Measurements from ENCODE around the gene AK5.

The AK5 gene, protein sequence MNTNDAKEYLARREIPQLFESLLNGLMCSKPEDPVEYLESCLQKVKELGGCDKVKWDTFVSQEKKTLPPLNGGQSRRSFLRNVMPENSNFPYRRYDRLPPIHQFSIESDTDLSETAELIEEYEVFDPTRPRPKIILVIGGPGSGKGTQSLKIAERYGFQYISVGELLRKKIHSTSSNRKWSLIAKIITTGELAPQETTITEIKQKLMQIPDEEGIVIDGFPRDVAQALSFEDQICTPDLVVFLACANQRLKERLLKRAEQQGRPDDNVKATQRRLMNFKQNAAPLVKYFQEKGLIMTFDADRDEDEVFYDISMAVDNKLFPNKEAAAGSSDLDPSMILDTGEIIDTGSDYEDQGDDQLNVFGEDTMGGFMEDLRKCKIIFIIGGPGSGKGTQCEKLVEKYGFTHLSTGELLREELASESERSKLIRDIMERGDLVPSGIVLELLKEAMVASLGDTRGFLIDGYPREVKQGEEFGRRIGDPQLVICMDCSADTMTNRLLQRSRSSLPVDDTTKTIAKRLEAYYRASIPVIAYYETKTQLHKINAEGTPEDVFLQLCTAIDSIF

DNA sequence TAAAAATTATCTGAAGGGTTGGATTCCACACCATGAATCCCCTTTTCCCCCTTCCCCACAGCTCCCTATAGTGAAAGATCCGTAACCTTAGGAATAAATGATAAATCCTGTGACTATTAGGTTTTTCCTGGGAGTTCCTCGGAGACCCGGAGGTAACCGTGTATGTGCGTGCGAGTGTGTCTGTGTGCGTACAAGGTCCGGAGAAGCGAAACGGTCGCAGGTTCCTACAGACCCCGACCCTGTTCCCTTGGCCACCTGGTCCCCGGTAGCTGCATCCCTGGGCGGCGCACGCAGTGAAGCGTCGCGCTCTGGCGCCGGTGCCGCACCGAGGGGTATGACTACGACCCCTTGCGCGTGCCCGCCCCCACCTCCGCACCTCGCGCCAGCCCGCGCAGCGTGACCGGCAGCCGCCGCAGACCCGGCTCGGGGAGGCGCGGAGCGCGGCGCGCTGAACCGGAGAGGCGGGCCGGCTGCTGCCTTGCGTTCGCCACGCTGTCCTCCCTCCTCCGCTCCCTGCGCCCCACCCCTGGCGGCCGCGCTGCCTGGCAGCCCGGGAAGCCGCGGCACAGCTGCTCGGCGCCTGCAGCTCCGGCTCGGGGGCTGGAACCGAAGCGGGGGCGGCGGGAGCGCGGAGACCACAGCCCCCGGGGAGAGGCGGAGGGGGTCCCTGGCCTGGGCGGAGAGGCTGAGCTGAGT is at the start of gene AK5:
TSS of gene AK5 (plus strand) at position 529 of the 696 bp plus-strand sequence. CDS start 295 bp downstream, outside the sequence.
- in situ Hi-C loops (cut with MboI; ENCODE audit: low sequenced_read_pairs), result no loop called here

DNA sequence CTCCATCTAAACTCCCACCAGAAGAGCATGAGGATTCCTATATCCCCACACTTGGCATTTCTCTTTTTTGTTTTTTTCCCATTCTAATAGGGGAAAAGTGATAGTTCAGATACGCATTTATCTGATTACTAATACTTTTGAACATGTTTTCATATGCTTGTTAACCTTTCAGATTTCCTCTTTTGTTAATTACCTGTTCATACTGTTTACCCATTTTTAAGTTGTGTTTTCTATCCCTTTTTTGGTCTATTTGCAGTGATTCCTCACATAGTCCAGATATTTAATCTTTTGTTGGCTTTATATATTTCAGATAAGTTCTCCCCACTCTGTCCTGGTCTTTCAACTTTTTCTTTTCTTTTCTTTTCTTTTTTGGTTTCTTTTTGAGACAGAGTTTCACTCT is 49.0 kb upstream of the AK5 start:
- in situ Hi-C loops (cut with MboI; ENCODE audit: low sequenced_read_pairs), result no loop called here

DNA sequence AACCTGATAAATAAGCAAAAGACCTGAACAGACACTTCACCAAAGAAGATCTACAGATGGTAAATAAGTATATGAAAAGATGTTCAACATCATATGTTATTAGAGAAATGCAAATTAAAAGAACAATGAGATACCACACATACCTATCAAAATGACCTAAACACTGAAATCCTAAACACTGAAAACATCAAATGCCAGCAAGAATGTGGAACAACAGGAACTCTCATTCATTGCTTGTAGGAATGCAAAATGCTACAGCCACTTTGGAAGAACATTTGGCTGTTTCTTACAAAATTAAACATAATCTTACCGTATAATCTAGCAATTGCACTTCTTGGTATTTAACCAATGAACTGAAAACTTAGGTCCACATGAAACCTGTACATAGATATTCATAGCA is 47.7 kb upstream of the AK5 start:
- in situ Hi-C loops (cut with MboI; ENCODE audit: low sequenced_read_pairs), result no loop called here

DNA sequence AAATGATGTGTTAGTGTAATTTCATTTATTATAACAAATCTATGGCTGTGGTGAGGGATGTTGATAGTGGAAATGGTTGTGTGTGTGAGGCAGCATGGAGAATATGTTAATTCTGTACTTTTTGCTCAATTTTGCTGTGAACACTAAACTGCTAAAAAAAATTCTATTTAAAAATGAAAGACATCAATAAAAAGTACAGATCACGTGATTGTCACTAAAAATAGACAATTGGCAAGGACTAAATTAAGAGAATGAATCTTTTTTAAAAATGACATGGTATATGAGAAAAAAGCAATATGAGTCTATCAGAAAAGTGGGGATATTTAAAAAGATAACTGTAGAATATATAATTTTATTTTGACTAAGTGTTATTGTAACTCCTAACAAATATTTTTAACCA is 46.9 kb upstream of the AK5 start:
- in situ Hi-C loops (cut with MboI; ENCODE audit: low sequenced_read_pairs), result no loop called here

DNA sequence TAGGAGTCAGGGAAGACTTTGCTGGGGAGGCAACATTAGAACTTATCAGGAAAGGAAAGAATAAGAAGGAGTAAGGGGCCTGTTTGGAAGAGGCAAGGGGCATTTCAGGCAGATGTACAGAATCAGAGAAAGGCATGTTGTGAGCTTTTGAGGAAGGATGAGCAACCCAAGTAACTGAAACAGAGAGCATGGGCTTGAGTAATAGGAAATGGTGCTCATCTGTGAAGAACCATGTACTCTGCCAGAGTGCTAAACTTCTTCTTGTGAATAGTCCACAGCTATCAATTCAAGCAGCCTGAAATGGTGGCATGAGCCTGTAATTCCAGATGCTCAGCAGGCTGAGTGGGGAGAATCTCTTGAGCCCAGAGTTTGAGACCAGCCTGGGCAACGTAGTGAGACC is 43.4 kb upstream of the AK5 start:
- in situ Hi-C loops (cut with MboI; ENCODE audit: low sequenced_read_pairs), result no loop called here

DNA sequence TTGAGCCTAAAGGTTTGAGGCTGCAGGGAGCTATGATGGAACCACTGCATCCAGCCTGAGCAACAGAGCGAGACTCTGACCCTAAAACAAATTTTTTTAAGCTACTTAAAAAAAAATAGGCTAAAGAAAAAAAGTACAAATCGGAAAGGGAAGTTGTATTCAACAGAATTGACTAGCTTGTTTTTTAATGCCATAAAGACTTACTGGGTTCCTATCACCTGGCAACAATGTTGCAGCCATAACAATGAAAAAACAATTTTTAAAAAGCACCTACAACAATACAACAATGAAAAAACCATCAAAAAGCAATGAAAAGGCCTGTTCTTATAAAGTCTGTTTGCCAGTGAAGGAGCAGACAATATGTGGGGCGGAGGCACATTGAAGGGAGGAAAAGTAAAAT is 42.5 kb upstream of the AK5 start:
- in situ Hi-C loops (cut with MboI; ENCODE audit: low sequenced_read_pairs), result no loop called here

DNA sequence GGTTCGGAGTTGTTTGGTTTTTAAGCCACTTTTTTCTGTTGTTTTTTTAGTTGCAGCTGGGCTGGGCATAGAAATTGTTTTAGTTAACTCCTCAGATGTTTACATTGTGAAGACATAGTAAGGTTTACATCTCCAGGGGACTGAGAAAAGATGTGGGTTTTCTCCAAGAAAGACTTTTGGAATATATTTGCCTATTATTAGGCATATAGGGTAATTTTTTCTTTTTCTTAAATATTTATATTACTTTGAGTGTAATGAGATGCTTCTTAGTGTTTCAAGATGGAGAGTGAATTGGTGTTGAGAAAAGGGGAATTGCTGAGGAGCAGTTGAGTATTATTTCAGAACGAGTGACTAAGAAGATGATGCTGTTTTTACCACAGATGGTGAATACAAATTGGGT is 36.0 kb upstream of the AK5 start:
- in situ Hi-C loops (cut with MboI; ENCODE audit: low sequenced_read_pairs), result no loop called here

DNA sequence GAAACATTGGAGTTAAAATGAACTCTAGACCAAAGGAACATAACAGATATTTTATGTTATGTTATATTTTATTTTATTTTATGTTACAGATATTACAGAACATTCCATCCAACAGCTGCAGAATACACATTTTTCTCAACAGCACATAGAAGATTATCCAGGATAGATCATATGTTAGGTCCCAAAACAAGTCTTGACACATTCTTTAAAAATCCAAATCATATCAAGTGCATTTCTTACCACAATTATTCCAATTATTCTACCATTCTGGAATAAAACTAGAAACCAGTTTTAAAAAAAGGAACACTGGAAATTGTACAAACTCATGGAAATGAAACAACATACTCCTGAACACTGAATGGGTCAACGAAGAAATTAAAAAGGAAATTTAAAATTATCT is 31.7 kb upstream of the AK5 start:
- in situ Hi-C loops (cut with MboI; ENCODE audit: low sequenced_read_pairs), result no loop called here

DNA sequence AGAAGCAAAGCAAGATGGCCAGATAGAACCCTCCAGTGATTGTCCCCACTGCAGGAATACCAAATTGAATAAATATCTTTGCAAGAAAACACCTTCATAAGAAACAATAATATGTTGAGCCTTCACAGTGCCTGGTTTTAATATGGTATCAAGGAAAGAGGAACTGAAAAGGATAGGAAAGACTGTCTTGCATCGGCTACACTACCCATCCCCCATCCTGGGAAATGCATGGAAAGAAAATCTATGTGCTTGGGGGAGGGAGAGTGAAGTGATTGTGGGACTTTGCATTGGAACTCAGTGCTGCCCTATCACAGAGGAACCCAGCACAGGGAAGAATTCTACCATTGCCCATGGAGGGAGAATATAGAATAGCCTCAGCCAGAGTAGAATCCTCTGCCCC is 28.6 kb upstream of the AK5 start:
- in situ Hi-C loops (cut with MboI; ENCODE audit: low sequenced_read_pairs), result no loop called here

DNA sequence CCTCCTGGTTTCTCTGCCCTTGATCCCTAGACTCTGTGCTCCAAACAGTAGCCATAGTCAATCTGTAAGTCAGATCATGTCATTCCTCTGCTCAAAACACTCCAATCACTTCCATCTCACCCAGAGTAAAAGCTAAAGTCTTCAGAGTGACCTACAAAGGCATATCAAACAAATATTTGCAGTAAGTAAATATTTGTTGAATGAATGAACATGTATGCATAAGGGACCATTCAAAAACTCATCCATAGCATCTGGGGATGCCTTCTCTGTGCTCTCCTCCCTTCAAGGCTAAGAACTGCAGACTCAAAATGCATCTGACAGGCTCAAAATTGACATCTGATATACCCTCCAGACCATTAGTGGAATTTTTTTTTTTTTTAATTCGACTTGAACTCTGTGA is 18.1 kb upstream of the AK5 start:
- in situ Hi-C loops (cut with MboI; ENCODE audit: low sequenced_read_pairs), result no loop called here

DNA sequence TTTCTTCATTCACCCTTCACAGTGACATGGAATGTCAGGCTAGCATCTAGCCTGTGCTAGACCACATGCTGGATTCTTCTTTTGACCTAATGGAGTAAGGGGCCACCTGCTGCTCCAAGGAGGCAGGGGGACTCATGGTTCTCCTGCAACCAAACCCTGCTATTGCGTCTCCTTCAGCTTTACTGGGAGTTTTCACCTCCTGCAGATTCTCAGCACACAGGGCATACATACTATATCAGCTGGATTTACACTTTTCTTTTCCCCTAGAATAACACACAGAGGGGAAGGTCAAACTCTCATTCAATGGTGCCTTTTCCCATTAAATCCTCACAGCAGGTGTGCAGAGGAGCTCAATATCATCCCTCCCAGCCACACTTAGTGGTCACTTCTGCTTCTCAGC is 16.6 kb upstream of the AK5 start:
- in situ Hi-C loops (cut with MboI; ENCODE audit: low sequenced_read_pairs), result no loop called here

DNA sequence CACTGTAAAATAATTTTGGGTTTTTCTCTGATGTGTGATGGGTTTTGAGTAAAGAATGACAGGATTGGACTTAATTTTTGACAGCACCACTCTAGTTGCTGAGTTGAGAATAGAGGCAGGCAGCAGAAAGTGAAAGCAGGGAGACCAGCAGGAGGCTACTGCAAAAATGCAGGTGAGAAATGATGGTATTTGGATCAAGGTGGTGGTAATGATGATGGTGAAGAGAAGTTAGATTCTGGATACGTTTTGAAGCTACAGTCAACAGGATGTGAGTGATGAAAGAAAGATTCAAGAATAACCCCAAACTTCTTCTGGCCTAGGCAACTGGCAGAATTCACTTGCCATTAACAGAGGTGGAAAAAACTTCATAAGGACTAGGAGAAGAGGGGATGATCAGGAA is 14.8 kb upstream of the AK5 start:
- in situ Hi-C loops (cut with MboI; ENCODE audit: low sequenced_read_pairs), result no loop called here

DNA sequence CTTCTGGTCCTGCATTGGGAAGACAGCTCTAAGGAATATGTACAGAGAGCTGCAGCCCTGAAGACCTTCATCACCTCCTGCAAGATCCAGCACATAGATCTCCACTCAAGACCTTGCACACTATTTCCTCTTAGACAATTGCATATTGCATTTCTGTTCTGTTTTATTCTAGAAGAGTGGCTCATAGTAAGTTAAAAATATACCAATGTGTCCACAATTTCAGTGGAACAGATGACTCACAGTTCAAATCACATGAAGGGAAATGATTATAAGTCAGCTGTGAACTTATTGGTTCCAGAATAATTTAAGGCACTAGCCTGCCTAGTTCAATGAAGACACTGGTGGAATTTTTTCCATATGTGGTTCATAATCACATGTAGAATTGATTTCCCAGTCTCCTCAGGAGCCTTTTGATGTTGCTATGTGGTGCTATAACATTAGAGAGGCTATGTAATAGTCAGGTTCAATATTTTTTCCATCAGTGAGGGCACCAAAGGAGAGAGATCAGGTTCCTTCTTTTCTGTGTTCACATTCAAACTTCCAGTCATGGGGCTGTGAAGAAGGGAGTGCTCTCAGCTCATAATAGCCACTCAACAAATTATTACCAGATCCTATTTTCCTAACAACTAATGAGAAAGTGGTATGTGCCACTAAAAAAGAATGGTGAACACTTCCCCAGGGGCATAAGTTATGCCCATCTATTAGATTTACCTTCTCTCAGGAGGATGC is 9.8 kb upstream of the AK5 start:
- in situ Hi-C loops (cut with MboI; ENCODE audit: low sequenced_read_pairs), result no loop called here

DNA sequence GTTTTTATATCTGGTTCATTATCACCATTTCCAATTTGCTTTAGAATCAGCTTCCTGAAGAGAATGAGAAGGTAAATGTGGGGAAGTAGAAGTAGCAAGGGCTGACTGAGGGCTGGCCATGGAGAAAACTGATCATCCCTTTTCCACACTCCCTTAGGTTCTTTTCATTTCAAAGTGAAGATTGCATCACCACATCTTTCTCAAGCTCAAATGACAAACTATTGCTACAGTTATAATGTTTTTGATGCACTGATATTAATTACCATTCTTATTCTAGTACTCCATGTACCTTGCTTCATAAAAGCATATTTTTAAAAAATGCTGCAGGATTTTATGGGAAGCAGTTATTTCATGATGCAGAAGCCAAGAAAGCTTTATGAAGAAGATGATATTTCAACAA is 7.9 kb upstream of the AK5 start:
- in situ Hi-C loops (cut with MboI; ENCODE audit: low sequenced_read_pairs), result no loop called here

DNA sequence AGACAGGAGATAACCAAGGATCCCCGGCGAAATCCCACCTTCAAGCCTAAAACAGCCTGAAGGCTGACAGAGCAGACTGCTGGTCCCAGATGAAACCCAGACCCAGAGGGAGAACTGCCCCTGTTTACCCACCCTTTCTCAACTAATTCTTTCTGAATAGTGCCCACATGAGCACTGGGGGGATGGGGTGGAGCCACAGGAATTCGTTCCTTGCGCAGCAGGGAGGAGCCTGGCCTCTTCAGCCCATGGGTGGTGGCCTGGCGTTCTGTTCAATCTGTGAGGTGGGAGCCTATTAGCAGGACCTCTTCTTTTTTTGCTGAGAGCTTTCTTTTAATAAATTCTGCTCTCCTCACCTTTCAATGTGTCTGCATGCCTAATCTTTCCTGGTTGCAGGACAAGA is 6.6 kb upstream of the AK5 start:
- in situ Hi-C loops (cut with MboI; ENCODE audit: low sequenced_read_pairs), result no loop called here

DNA sequence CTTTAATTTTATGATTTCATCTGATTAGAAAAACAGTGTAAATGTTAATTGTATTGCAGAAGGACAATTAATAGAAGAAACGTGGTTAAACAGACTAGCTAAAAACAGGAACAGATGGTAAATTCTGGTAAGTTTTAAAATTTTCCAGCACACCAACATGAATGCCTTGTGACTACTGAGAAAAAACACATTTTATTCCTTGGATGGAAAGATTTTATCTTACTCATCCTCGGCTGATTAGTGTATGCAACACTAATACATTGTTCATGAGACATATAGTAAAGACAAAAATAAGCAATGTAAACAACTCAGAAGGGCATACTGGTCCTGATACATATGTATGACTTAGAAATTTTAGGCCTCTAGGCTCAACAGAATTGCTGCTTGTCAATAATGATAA is 4.9 kb upstream of the AK5 start:
- in situ Hi-C loops (cut with MboI; ENCODE audit: low sequenced_read_pairs), result no loop called here

DNA sequence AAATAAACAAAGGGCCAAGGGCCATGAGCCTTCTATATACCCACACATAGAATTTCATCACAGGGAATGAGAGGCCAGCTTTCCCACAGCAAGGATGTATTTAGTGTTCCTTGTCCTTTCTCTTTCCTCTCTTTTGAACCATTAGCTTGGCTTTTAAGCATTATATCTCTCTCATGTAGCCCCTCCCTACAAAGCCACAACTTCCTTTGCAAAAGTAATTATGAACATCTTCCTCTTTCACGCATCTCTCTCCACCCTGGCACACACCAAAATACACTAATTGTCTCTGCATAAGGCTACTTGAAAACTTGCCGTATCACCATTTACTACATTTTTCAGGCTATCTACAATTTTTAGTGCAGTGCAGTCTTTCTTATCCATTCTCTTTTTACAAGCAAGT is 1.9 kb upstream of the AK5 start:
- in situ Hi-C loops (cut with MboI; ENCODE audit: low sequenced_read_pairs), result no loop called here

DNA sequence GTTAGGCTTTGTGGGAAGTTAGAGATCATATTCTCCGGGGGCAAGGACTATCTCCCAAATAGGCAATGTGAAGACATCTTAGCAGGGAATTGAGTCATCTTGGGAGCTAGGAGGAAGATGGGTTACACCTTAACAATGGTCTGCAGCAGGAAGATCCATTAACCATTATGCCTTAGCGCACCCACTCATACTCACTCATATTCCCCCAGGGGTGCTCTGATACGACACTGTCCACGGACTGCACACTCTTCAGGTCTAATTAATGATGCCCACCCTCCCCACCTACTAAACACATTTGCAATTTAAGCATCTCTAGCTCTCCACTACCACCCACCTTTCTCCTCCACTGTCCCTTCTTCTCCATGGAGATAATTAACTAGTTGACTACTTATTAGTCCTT is 857 bp upstream of the AK5 start:
- in situ Hi-C loops (cut with MboI; ENCODE audit: low sequenced_read_pairs), result no loop called here

DNA sequence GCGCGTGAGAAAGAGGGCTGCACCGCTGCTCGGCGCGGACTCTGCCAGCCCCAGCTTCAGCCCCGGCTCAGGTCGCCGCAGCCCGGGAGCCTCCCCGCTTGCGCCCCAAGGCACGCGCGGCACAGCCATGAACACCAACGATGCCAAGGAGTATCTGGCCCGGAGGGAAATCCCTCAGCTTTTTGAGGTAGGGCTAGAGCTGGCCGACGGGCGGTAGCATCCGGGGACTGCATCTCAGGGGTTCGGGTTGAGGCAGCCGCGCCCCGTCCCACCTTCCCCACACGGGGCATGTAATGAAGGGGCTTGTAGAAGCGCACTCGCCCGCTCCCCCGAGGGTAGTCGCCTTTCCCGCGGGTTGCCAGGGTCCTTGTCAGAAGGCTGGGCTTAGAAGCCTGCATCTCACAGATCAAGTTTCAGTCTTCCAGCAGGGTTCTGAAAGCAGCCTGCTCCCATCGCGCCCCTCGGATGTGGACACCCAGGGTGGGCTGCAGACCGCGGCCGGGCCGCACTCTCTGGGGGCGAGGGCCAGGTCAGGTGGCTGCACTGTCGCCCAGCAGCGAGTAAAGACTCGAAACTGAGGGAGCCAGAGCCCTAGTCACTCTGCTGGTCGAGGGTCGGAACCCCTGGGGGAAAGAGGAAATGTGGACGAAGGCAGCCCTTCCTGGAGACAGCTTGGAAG is 507 bp downstream of the AK5 start:
- in situ Hi-C loops (cut with MboI; ENCODE audit: low sequenced_read_pairs), result no loop called here

DNA sequence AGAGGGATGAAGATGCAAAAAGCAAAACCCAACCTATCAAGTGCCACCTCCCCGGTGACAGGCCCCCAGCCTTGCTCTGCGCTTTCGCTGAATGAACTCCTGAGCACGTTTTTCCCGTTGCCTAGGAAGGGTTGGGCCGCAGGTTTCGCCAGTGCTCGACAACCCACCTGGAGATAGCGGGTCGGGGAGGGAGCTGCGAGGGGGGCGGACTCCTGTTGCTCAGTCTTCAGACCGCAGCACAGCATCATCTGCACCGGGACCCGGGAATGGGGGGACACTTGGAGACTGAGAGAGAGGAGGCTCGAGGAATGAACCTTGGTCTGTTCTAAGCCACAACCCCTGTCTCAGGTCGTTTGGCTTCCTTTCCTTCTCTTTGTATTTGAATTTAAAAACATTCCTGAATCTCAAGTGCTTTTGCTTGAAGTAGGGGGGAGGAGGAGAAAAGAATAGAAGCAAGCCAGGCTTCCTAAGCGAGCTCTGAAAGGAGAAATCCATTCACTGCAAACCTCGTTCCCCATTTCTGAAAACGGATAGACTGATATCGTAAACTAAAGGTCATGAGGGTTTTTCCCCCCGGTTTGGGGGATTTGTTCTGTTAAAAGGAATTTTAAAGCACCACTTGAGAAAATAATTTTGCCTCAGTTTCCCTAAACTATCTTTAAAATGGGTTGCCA is 1.2 kb downstream of the AK5 start:
- in situ Hi-C loops (cut with MboI; ENCODE audit: low sequenced_read_pairs), result no loop called here
